GM19240 (cell line): ENCODE measurements around the gene FOXL1.

Experiments used
- DNase-seq: peaks from one replicate; pipeline ENCODE4 v3.0.0; 2011; ENCODE audit warnings: low spot score; ENCODE audit not compliant: insufficient read length

The FOXL1 gene

DNA sequence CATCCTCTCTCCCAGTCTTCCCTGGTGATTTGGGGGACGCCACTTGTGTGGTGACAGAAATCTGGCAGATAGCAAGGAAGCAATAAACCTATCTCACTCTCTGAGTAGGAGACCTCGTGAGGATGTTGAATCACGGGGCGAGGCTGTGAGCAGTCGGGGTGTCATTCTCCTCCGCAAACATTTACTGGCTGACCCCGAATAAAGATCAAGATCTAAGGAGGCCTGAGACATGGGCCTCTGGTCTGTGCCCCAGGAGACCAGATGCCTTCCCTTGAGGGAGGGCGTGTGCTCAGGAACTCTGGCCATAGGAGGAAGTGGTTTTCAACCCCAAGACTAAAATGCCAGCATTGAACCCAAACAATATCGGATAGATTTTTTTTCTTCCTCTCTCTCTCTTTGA lies 53.1 kb downstream of the FOXL1 start:
- DNase-seq: no peak
